ENCODE results near the gene ATXN10.
"Not testable (repeated sequence)": the region's sequence is repeated elsewhere in the genome, so short reads cannot be mapped to it uniquely, and the experiment has no call there.

The ATXN10 gene

GRCh38 chr22:45793161-45793560, 121.5 kb downstream of the ATXN10 start:
- DNase-seq = no peak

GRCh38 chr22:45793892-45794291, 122.3 kb downstream of the ATXN10 start:
- DNase-seq = no peak

- DNase-seq = not testable (repeated sequence)
These were observed 124.4 kb downstream of the ATXN10 start for GRCh38 chr22:45796009-45796408.

GRCh38 chr22:45799291-45799690, 127.7 kb downstream of the ATXN10 start:
- no peak for DNase-seq

GRCh38 chr22:45802054-45802453, 130.4 kb downstream of the ATXN10 start:
- DNase-seq = no peak

GRCh38 chr22:45804319-45804985, 132.8 kb downstream of the ATXN10 start:
- no peak for DNase-seq

- DNase-seq = no peak
These were observed 133.3 kb downstream of the ATXN10 start for GRCh38 chr22:45804986-45805325.

GRCh38 chr22:45805413-45805812, 133.8 kb downstream of the ATXN10 start:
- no peak for DNase-seq

GRCh38 chr22:45807156-45807915, 135.7 kb downstream of the ATXN10 start:
- no peak for DNase-seq

- DNase-seq = no peak
These were observed 141.3 kb downstream of the ATXN10 start for GRCh38 chr22:45812910-45813309.

- DNase-seq = no peak
These were observed 142.6 kb downstream of the ATXN10 start for GRCh38 chr22:45814198-45814597.

GRCh38 chr22:45816776-45817175, 145.1 kb downstream of the ATXN10 start:
- DNase-seq = no peak

- no peak for DNase-seq
These were observed 146.2 kb downstream of the ATXN10 start for GRCh38 chr22:45817745-45818423.

- no peak for DNase-seq
These were observed 146.9 kb downstream of the ATXN10 start for GRCh38 chr22:45818424-45819085.

- DNase-seq = no peak
These were observed 147.7 kb downstream of the ATXN10 start for GRCh38 chr22:45819305-45819704.

- DNase-seq = no peak
These were observed 151.7 kb downstream of the ATXN10 start for GRCh38 chr22:45823336-45823735.

- no peak for DNase-seq
These were observed 154.9 kb downstream of the ATXN10 start for GRCh38 chr22:45826520-45826919.

- DNase-seq = no peak
These were observed 157.2 kb downstream of the ATXN10 start for GRCh38 chr22:45828841-45829240.

GRCh38 chr22:45830531-45831245, 159.1 kb downstream of the ATXN10 start:
- no peak for DNase-seq

- no peak for DNase-seq
These were observed 159.8 kb downstream of the ATXN10 start for GRCh38 chr22:45831394-45831793.

GRCh38 chr22:45832180-45832579, 160.5 kb downstream of the ATXN10 start:
- no peak for DNase-seq

GRCh38 chr22:45832959-45833580, 161.4 kb downstream of the ATXN10 start:
- no peak for DNase-seq

Measured in stimulated activated CD4-positive, alpha-beta T cell treated with anti-CD3 and anti-CD28 coated beads, Interleukin-4, amount 100 ng/mL, for 24 hours (primary cell).